ENCODE results near the gene ITGA2B.
"Not testable (repeated sequence)": the region's sequence is repeated elsewhere in the genome, so short reads cannot be mapped to it uniquely, and the experiment has no call there.

Gene ITGA2B

GRCh38 chr17:44389281-44389680 is at the start of gene ITGA2B:
Gene ITGA2B (minus strand): TSS chr17:44389649. CDS start chr17:44389473, 176 bp downstream.
- DNase-seq: no peak

- DNase-seq: no peak
These were observed 49.7 kb upstream of the ITGA2B start for GRCh38 chr17:44439168-44439567.

- DNase-seq: no peak
These were observed 49.2 kb upstream of the ITGA2B start for GRCh38 chr17:44438636-44439035.

GRCh38 chr17:44436336-44436735 is 46.9 kb upstream of the ITGA2B start:
- no peak for DNase-seq

- no peak for DNase-seq
These were observed 43.1 kb upstream of the ITGA2B start for GRCh38 chr17:44432254-44433157.

GRCh38 chr17:44424828-44425461 is 35.5 kb upstream of the ITGA2B start:
- DNase-seq: no peak

- no peak for DNase-seq
These were observed 28.1 kb upstream of the ITGA2B start for GRCh38 chr17:44417553-44417952.

GRCh38 chr17:44416558-44417289 is 27.3 kb upstream of the ITGA2B start:
- no peak for DNase-seq

GRCh38 chr17:44414394-44415155 is 25.1 kb upstream of the ITGA2B start:
- DNase-seq: no peak

- DNase-seq: no peak
These were observed 20.0 kb upstream of the ITGA2B start for GRCh38 chr17:44409309-44410028.

- no peak for DNase-seq
These were observed 19.3 kb upstream of the ITGA2B start for GRCh38 chr17:44408786-44409185.

GRCh38 chr17:44402564-44403172 is 13.2 kb upstream of the ITGA2B start:
- DNase-seq: no peak

GRCh38 chr17:44400226-44400847 is 10.9 kb upstream of the ITGA2B start:
- DNase-seq: no peak

GRCh38 chr17:44398692-44399691 is 9.5 kb upstream of the ITGA2B start:
- DNase-seq: no peak

- DNase-seq: no peak
These were observed 8.3 kb upstream of the ITGA2B start for GRCh38 chr17:44397479-44398440.

- no peak for DNase-seq
These were observed 7.5 kb upstream of the ITGA2B start for GRCh38 chr17:44396946-44397345.

GRCh38 chr17:44394833-44395232 is 5.4 kb upstream of the ITGA2B start:
- no peak for DNase-seq

- not testable (repeated sequence) for DNase-seq
These were observed 4.7 kb upstream of the ITGA2B start for GRCh38 chr17:44394112-44394511.
